HepG2 (cell line): Measurements from ENCODE around the gene DAB1. TPM values are rescaled to one million over a fixed set of nuclear protein-coding genes. Genes with fewer than 3 reads are reported as not detected.

Experiments
- ATF7 ChIP-seq, 2 experiments: fragments of 450-650 bp in 1 of 2; sonication (generic) in 1 of 2; formaldehyde crosslinking in 1 of 2; IDR thresholded peaks; 2 replicates each; pipeline versions ENCODE4 v1.4.0 to v1.6.1; 2016 to 2020; ENCODE audit warnings: antibody characterized with exemption in 1 of 2, mild to moderate bottlenecking in 1 of 2, missing genetic modification reagents in 1 of 2
- CAMTA2 ChIP-seq: sonication (generic); formaldehyde crosslinking; IDR thresholded peaks from 2 replicates; pipeline ENCODE4 v1.4.0; 2020; ENCODE audit warnings: mild to moderate bottlenecking, missing genetic modification reagents, borderline replicate concordance
- CBX2 ChIP-seq, 2 experiments: fragments of 200-600 bp in 1 of 2; sonication (generic); formaldehyde crosslinking in 1 of 2; IDR thresholded peaks; 2 replicates each; pipeline versions ENCODE4 v1.7.0 to v1.8.1; 2018 to 2022; ENCODE audit warnings: low read depth in 2 of 2, low read length in 1 of 2, mild to moderate bottlenecking in 1 of 2, missing genetic modification reagents in 1 of 2
- KAT7 ChIP-seq: IDR thresholded peaks from 2 replicates; pipeline ENCODE4 v1.6.1; 2018; ENCODE audit warnings: borderline replicate concordance, missing compliant biosample characterization
- LCORL ChIP-seq, 2 experiments: fragments of 450-650 bp in 1 of 2; sonication (generic) in 1 of 2; formaldehyde crosslinking in 1 of 2; IDR thresholded peaks; 2 replicates each; pipeline versions ENCODE4 v1.5.0 to v1.6.1; 2017 to 2020; ENCODE audit warnings: antibody characterized with exemption in 1 of 2, missing genetic modification reagents in 1 of 2
- MTA3 ChIP-seq: sonication (generic); formaldehyde crosslinking; IDR thresholded peaks from 2 replicates; pipeline ENCODE4 v1.4.0; 2020; ENCODE audit warnings: missing genetic modification reagents
- MTERF4 ChIP-seq: sonication (generic); formaldehyde crosslinking; IDR thresholded peaks from 2 replicates; pipeline ENCODE4 v1.8.0; 2023; ENCODE audit warnings: mild to moderate bottlenecking, missing genetic modification reagents
- NR3C1 ChIP-seq: sonication (generic); formaldehyde crosslinking; IDR thresholded peaks from 2 replicates; pipeline ENCODE4 v1.4.0; 2020; ENCODE audit warnings: missing genetic modification reagents
- PHF5A ChIP-seq: IDR thresholded peaks from one replicate; pipeline ENCODE4 v1.6.1; 2018; ENCODE audit warnings: low read depth, missing genetic modification reagents; ENCODE audit not compliant: unreplicated experiment
- PRDM10 ChIP-seq: sonication (generic); formaldehyde crosslinking; IDR thresholded peaks from 2 replicates; pipeline ENCODE4 v1.4.0; 2020; ENCODE audit warnings: low read depth, missing genetic modification reagents
- PREB ChIP-seq: sonication (generic); formaldehyde crosslinking; IDR thresholded peaks from 2 replicates; pipeline ENCODE4 v1.4.0; 2020; ENCODE audit warnings: missing genetic modification reagents
- SSRP1 ChIP-seq: IDR thresholded peaks from 2 replicates; pipeline ENCODE4 v1.6.1; 2016; ENCODE audit warnings: control low read depth
- ZBTB8A ChIP-seq: sonication (generic); formaldehyde crosslinking; IDR thresholded peaks from 2 replicates; pipeline ENCODE4 v1.4.0; 2020; ENCODE audit warnings: mild to moderate bottlenecking, low read depth, missing genetic modification reagents, borderline replicate concordance
- ZMYM2 ChIP-seq: sonication (generic); formaldehyde crosslinking; IDR thresholded peaks from 2 replicates; pipeline ENCODE4 v1.8.0; 2022; ENCODE audit warnings: mild to moderate bottlenecking, missing genetic modification reagents
- ZNF564 ChIP-seq: sonication (generic); formaldehyde crosslinking; IDR thresholded peaks from 2 replicates; pipeline ENCODE4 v1.8.1; 2023; ENCODE audit warnings: mild to moderate bottlenecking, missing genetic modification reagents
- ZNF574 ChIP-seq: sonication (generic); formaldehyde crosslinking; IDR thresholded peaks from 2 replicates; pipeline ENCODE4 v1.4.0; 2020; ENCODE audit warnings: missing genetic modification reagents
- ZNF616 ChIP-seq: sonication (generic); formaldehyde crosslinking; IDR thresholded peaks from 2 replicates; pipeline ENCODE4 v1.5.0; 2020; ENCODE audit warnings: low read depth, mild to moderate bottlenecking, missing genetic modification reagents
- ZNF850 ChIP-seq: sonication (generic); formaldehyde crosslinking; conservative IDR thresholded peaks from 2 replicates; pipeline ENCODE4 v1.9.0; 2021; ENCODE audit warnings: mild to moderate bottlenecking, missing genetic modification reagents
- polyA plus RNA-seq, 8 experiments: library from polyadenylated mRNA; depleted of rRNA in 3 of 8; stranded (reverse) in 7 of 8; unstranded in 1 of 8; fragments of >200 nt; fragmentation: Illumina TruSeq in 4 of 8; extraction: Trizol in 4 of 8; gene quantifications; 2 replicates each; pipeline versions ENCODE4 v1.2.1 to v1.2.3, GENCODE V29; 2011 to 2016; ENCODE audit warnings: low read depth in 4 of 8, missing spikeins in 1 of 8, mixed read lengths in 1 of 8; ENCODE audit not compliant: insufficient read depth in 1 of 8
- total RNA-seq, 5 experiments: library from RNA; depleted of rRNA; stranded (reverse); fragments of >200 nt; fragmentation: Illumina TruSeq; extraction: Trizol; gene quantifications; 2 replicates each; pipeline ENCODE4 v1.2.3, GENCODE V29; 2016; ENCODE audit warnings: low read depth in 1 of 5
- TF ChIP-seq, protein P1 (sequence below): sonication (generic); formaldehyde crosslinking; IDR thresholded peaks from 2 replicates; pipeline ENCODE4 v1.5.1; 2020; ENCODE audit warnings: missing genetic modification reagents, mild to moderate bottlenecking, borderline replicate concordance

Gene DAB1
- total and polyA plus RNA-seq, 2 of the 13 experiments (the other 11 are each of a cell fraction or from before 2014, with no cell fraction given): 0.04 to 0.13 TPM

DNA sequence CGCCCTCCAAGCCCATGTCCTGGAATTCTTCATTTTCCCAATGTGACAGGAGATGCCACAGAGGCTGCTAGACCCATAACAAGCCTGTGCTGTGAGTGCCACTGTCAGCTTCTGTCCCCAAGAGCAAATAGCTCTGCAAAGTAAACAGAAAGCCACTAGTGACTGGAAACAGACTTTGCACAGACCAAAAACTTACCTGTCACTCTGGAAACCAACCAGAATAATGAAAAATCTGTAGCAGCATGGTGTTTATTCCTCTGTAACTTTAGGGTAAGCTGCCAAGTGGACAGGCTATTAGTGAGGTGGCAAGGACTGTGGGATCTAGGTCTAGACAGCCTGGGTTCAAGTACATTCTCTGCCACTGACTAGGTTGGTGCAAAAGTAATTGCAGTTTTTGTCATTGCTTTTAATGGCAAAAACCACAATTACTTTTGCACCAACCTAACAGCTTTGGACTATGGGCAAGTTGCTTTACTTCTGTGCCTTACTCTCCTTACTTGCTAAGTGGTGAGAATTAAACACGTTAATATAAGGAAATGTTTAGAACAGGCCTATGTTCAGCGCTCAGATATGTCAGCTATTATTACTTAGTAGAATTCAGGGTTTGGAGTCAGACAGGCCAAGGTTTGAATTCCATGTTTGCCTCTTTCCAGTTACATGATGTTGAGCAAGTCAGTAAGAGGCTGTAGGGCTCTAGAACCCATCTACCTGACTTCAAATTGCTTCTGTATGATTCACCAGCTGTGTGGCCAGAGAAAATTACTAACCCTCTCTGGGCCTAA, 457.8 kb downstream of the DAB1 start, which contains the start of gene C8B (continued):
- TF ChIP-seq KAT7 (CRISPR knock-in tag): no peak
- TF ChIP-seq MTA3 (CRISPR knock-in tag): no peak
- no peak for TF ChIP-seq ATF7 (IDR thresholded peaks at IDR 0.05)
- TF ChIP-seq ATF7 (CRISPR knock-in tag; IDR thresholded peaks at IDR 0.05): no peak
- no peak for TF ChIP-seq CBX2 (IDR thresholded peaks at IDR 0.05; ENCODE audit: low read depth, low read length)
- no peak for TF ChIP-seq CBX2 (CRISPR knock-in tag; IDR thresholded peaks at IDR 0.05; ENCODE audit: low read depth)
- 0 out of 2 replicates have a peak, but pooled peaks have one; percentile 58 for TF ChIP-seq MTERF4 (CRISPR knock-in tag)
- peak; percentile 59; the same call in 1 of the 2 replicates for TF ChIP-seq ZNF564
- TF ChIP-seq ZMYM2: no peak
- no peak for TF ChIP-seq CAMTA2 (CRISPR knock-in tag)
- TF ChIP-seq ZNF616 (CRISPR knock-in tag): no peak
- no peak for TF ChIP-seq NR3C1 (CRISPR knock-in tag)
- no peak for TF ChIP-seq LCORL (IDR thresholded peaks at IDR 0.05)
- peak; percentile 84 for TF ChIP-seq LCORL (CRISPR knock-in tag; IDR thresholded peaks at IDR 0.05)
- no peak for TF ChIP-seq ZBTB8A (CRISPR knock-in tag)
- TF ChIP-seq ZNF850 (CRISPR knock-in tag): no peak
- no peak for TF ChIP-seq PRDM10 (CRISPR knock-in tag)
- TF ChIP-seq, protein P1, sequence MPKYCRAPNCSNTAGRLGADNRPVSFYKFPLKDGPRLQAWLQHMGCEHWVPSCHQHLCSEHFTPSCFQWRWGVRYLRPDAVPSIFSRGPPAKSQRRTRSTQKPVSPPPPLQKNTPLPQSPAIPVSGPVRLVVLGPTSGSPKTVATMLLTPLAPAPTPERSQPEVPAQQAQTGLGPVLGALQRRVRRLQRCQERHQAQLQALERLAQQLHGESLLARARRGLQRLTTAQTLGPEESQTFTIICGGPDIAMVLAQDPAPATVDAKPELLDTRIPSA (CRISPR knock-in tag): no peak
- TF ChIP-seq PREB (CRISPR knock-in tag): no peak
- TF ChIP-seq ZNF574 (CRISPR knock-in tag): no peak
- TF ChIP-seq SSRP1 (CRISPR knock-in tag): no peak
- no peak for TF ChIP-seq PHF5A (CRISPR knock-in tag)
